ENCODE results near the gene TSGA10IP.

TSGA10IP gene

GRCh38 chr11:65912845-65913244 lies 32.4 kb upstream of the TSGA10IP start:
- H3K9me3 Mint-ChIP-seq (ENCODE audit: low read depth): no peaks in the 10 kb centered on the region
- no peak overlapping the region for H3K27ac Mint-ChIP-seq
- peaks cover 4% of the 10 kb centered on the region for H3K27me3 Mint-ChIP-seq
- H3K36me3 Mint-ChIP-seq: no peaks in the 10 kb centered on the region
- peaks cover 33% of the 10 kb centered on the region for H3K4me1 Mint-ChIP-seq (ENCODE audit: low read depth)
- H3K4me3 Mint-ChIP-seq: no peak overlapping the region

- peaks cover 33% of the 10 kb centered on the region for H3K4me1 Mint-ChIP-seq (ENCODE audit: low read depth)
- no peaks in the 10 kb centered on the region for H3K27me3 Mint-ChIP-seq
- H3K9me3 Mint-ChIP-seq (ENCODE audit: low read depth): no peaks in the 10 kb centered on the region
Measured at GRCh38 chr11:65915101-65915820, 30.0 kb upstream of the TSGA10IP start.

GRCh38 chr11:65915821-65916251 lies 29.4 kb upstream of the TSGA10IP start:
- H3K4me1 Mint-ChIP-seq (ENCODE audit: low read depth): peaks cover 38% of the 10 kb centered on the region
- no peak overlapping the region for H3K4me3 Mint-ChIP-seq
- no peaks in the 10 kb centered on the region for H3K9me3 Mint-ChIP-seq (ENCODE audit: low read depth)
- no peaks in the 10 kb centered on the region for H3K27me3 Mint-ChIP-seq
- H3K27ac Mint-ChIP-seq: no peak overlapping the region
- H3K36me3 Mint-ChIP-seq: no peaks in the 10 kb centered on the region

More at GRCh38 chr11:65915101-65915820, 30.0 kb upstream of the TSGA10IP start:
- Mint-ChIP-seq H3K27ac (peak overlapping the region; percentile 66), H3K4me3 (no peak overlapping the region), H3K36me3 (no peaks in the 10 kb centered on the region)

GRCh38 chr11:65916391-65916790 lies 28.9 kb upstream of the TSGA10IP start:
- H3K27ac Mint-ChIP-seq: peak overlapping the region; percentile 77
- H3K36me3 Mint-ChIP-seq: no peaks in the 10 kb centered on the region
- H3K4me3 Mint-ChIP-seq: peak overlapping the region; percentile 72
- peaks cover 39% of the 10 kb centered on the region for H3K4me1 Mint-ChIP-seq (ENCODE audit: low read depth)
- no peaks in the 10 kb centered on the region for H3K27me3 Mint-ChIP-seq
- H3K9me3 Mint-ChIP-seq (ENCODE audit: low read depth): no peaks in the 10 kb centered on the region

- Mint-ChIP-seq H3K4me3 (peak overlapping the region; percentile 72), H3K27ac (peak overlapping the region; percentile 77), H3K36me3 (no peaks in the 10 kb centered on the region), H3K9me3 (ENCODE audit: low read depth) (no peaks in the 10 kb centered on the region), H3K27me3 (no peaks in the 10 kb centered on the region), H3K4me1 (ENCODE audit: low read depth) (peaks cover 39% of the 10 kb centered on the region)
Measured at GRCh38 chr11:65917077-65917433, 28.2 kb upstream of the TSGA10IP start.

- H3K9me3 Mint-ChIP-seq (ENCODE audit: low read depth): no peaks in the 10 kb centered on the region
- H3K36me3 Mint-ChIP-seq: no peaks in the 10 kb centered on the region
- H3K4me3 Mint-ChIP-seq: peak overlapping the region; percentile 89
- H3K4me1 Mint-ChIP-seq (ENCODE audit: low read depth): peaks cover 43% of the 10 kb centered on the region
- H3K27ac Mint-ChIP-seq: peak overlapping the region; percentile 85
- H3K27me3 Mint-ChIP-seq: no peaks in the 10 kb centered on the region
Measured at GRCh38 chr11:65917434-65918210, 27.7 kb upstream of the TSGA10IP start.

- Mint-ChIP-seq H3K4me1 (ENCODE audit: low read depth) (peaks cover 45% of the 10 kb centered on the region), H3K4me3 (peak within 1 kb of the TSS; percentile 92), H3K36me3 (no peaks in the 10 kb centered on the region), H3K9me3 (ENCODE audit: low read depth) (no peaks in the 10 kb centered on the region), H3K27ac (peak within 1 kb of the TSS; percentile 85), H3K27me3 (no peaks in the 10 kb centered on the region)
Measured at GRCh38 chr11:65918211-65919140, 26.8 kb upstream of the TSGA10IP start, which contains the start of gene C11orf68. TSS of gene C11orf68 (minus strand) at chr11:65919062. CDS start at chr11:65919031, 31 bp downstream.

- Mint-ChIP-seq H3K4me1 (ENCODE audit: low read depth) (peaks cover 45% of the 10 kb centered on the region), H3K27ac (peak within 1 kb of the TSS; percentile 85), H3K27me3 (no peaks in the 10 kb centered on the region), H3K9me3 (ENCODE audit: low read depth) (no peaks in the 10 kb centered on the region), H3K36me3 (no peaks in the 10 kb centered on the region), H3K4me3 (peak within 1 kb of the TSS; percentile 92)
Measured at GRCh38 chr11:65919141-65919572, 26.1 kb upstream of the TSGA10IP start, which contains the start of gene DRAP1. TSS of gene DRAP1 (plus strand) at chr11:65919426. CDS start at chr11:65919502, 76 bp downstream.

GRCh38 chr11:65919573-65920371 lies 25.5 kb upstream of the TSGA10IP start:
- H3K27ac Mint-ChIP-seq: peak overlapping the region; percentile 75
- H3K4me1 Mint-ChIP-seq (ENCODE audit: low read depth): peaks cover 42% of the 10 kb centered on the region
- no peaks in the 10 kb centered on the region for H3K9me3 Mint-ChIP-seq (ENCODE audit: low read depth)
- H3K27me3 Mint-ChIP-seq: no peaks in the 10 kb centered on the region
- H3K36me3 Mint-ChIP-seq: no peaks in the 10 kb centered on the region
- H3K4me3 Mint-ChIP-seq: peak overlapping the region; percentile 92

- Mint-ChIP-seq H3K4me3 (peak overlapping the region; percentile 92), H3K27me3 (no peaks in the 10 kb centered on the region), H3K36me3 (no peaks in the 10 kb centered on the region), H3K9me3 (ENCODE audit: low read depth) (no peaks in the 10 kb centered on the region), H3K4me1 (ENCODE audit: low read depth) (peaks cover 36% of the 10 kb centered on the region), H3K27ac (peak overlapping the region; percentile 16)
Measured at GRCh38 chr11:65920372-65920802, 24.9 kb upstream of the TSGA10IP start.

- no peaks in the 10 kb centered on the region for H3K27me3 Mint-ChIP-seq
- no peak overlapping the region for H3K27ac Mint-ChIP-seq
- H3K36me3 Mint-ChIP-seq: no peaks in the 10 kb centered on the region
- peak overlapping the region; percentile 92 for H3K4me3 Mint-ChIP-seq
- H3K4me1 Mint-ChIP-seq (ENCODE audit: low read depth): peaks cover 33% of the 10 kb centered on the region
- H3K9me3 Mint-ChIP-seq (ENCODE audit: low read depth): no peaks in the 10 kb centered on the region
Measured at GRCh38 chr11:65921033-65921555, 24.2 kb upstream of the TSGA10IP start.

GRCh38 chr11:65921876-65922275 lies 23.4 kb upstream of the TSGA10IP start:
- no peak overlapping the region for H3K27ac Mint-ChIP-seq
- no peaks in the 10 kb centered on the region for H3K9me3 Mint-ChIP-seq (ENCODE audit: low read depth)
- no peaks in the 10 kb centered on the region for H3K36me3 Mint-ChIP-seq
- H3K27me3 Mint-ChIP-seq: no peaks in the 10 kb centered on the region
- H3K4me1 Mint-ChIP-seq (ENCODE audit: low read depth): peaks cover 26% of the 10 kb centered on the region
- peak overlapping the region; percentile 25 for H3K4me3 Mint-ChIP-seq

- Mint-ChIP-seq H3K36me3 (no peaks in the 10 kb centered on the region), H3K4me3 (peak overlapping the region; percentile 34), H3K27me3 (no peaks in the 10 kb centered on the region), H3K27ac (peak overlapping the region; percentile 24), H3K4me1 (ENCODE audit: low read depth) (peaks cover 28% of the 10 kb centered on the region), H3K9me3 (ENCODE audit: low read depth) (no peaks in the 10 kb centered on the region)
Measured at GRCh38 chr11:65922565-65922964, 22.7 kb upstream of the TSGA10IP start.

Measured in activated naive CD8-positive, alpha-beta T cell (primary cell).